Activated naive CD8-positive, alpha-beta T cell (primary cell): ENCODE measurements around the gene SLC33A1.

Experiments
- H3K27ac Mint-ChIP-seq: one replicate; pipeline ENCODE4 v1.8.0; 2021; ENCODE audit warnings: mixed read lengths
- H3K27me3 Mint-ChIP-seq: one replicate; pipeline ENCODE4 v1.8.0; 2021; ENCODE audit warnings: mixed read lengths
- H3K36me3 Mint-ChIP-seq: one replicate; pipeline ENCODE4 v1.8.0; 2021; ENCODE audit warnings: mixed read lengths
- H3K4me1 Mint-ChIP-seq: one replicate; pipeline ENCODE4 v1.8.0; 2021; ENCODE audit warnings: low read depth, mixed read lengths
- H3K4me3 Mint-ChIP-seq: one replicate; pipeline ENCODE4 v1.8.0; 2021; ENCODE audit warnings: mild to moderate bottlenecking, mixed read lengths
- H3K9me3 Mint-ChIP-seq: one replicate; pipeline ENCODE4 v1.8.0; 2021; ENCODE audit warnings: low read depth, mixed read lengths

Gene SLC33A1

DNA sequence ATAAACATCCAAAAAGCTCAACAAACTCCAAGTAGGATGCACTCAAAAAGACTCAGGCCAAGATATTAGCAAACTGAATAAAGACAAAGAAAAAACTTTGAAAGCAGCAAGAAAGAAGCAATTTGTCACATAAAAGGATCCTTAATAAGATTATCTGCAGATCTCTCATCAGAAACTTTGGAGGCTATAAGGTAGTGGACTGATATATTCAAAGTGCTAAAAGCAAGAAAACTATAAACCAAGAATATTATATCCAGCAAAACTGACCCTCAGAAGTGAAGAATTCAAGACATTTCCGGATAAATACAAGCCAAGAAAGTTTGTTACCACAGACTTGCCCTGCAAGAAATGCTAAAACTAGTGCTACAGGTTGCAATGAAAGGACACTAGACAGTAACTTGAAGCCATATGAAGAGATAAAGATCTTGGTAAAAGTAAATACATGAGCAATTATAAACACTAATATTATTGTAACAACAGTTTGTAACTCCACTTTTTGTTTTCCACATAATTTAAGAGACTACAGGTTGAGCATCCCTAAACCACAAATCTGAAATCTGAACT, 71.8 kb downstream of the SLC33A1 start:
- H3K4me3 Mint-ChIP-seq: no peak overlapping the region

DNA sequence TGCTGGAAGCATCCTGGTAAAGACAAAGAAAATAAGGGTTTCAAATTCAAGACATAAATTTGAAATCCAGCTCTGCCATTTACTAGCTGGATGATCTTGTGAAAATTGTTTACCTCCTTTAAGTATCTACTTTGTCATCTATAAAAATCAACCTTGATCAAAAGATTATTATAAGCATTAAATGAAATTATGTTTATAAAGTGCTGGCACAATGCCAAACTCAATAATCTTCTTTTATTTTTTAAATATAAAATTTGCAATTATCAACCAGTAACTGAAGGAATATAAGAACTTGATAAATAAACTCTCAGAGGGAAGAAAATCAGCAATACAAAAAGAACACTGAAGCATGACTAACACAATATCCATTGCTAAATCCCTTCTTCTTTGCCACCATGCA, 73.9 kb downstream of the SLC33A1 start:
- Mint-ChIP-seq H3K36me3 (peaks cover 21% of the 10 kb centered on the region), H3K4me3 (no peak overlapping the region), H3K9me3 (peaks cover 8% of the 10 kb centered on the region), H3K27ac (no peak overlapping the region), H3K4me1 (peaks cover under 1% of the 10 kb centered on the region), H3K27me3 (no peaks in the 10 kb centered on the region)

More for the DNA sequence above, 71.8 kb downstream of the SLC33A1 start:
- peaks cover 14% of the 10 kb centered on the region for H3K4me1 Mint-ChIP-seq
- H3K27me3 Mint-ChIP-seq: no peaks in the 10 kb centered on the region
- peaks cover 19% of the 10 kb centered on the region for H3K36me3 Mint-ChIP-seq
- no peak overlapping the region for H3K27ac Mint-ChIP-seq
- peaks cover 8% of the 10 kb centered on the region for H3K9me3 Mint-ChIP-seq

DNA sequence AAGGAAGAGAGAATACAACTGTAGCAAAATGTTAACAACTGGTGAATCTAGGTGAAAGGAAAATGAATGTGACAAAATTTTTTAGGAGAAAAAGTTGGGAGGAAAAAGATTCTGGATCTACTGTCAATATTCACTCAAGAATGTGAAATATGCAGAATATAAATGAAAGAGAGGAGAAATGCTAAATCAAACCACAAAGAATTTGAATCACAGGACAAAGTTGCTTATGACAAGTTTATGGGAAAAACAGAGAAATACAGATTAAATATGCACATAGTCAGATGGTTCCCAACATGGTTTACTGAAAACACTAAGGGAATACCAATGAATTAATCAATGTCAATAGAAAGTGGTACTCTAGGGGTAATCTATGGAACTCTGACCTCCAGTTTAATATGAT, 75.8 kb downstream of the SLC33A1 start:
- Mint-ChIP-seq H3K4me3 (no peak overlapping the region), H3K4me1 (no peaks in the 10 kb centered on the region), H3K9me3 (peaks cover 8% of the 10 kb centered on the region), H3K36me3 (peaks cover 34% of the 10 kb centered on the region), H3K27me3 (no peaks in the 10 kb centered on the region), H3K27ac (no peak overlapping the region)

DNA sequence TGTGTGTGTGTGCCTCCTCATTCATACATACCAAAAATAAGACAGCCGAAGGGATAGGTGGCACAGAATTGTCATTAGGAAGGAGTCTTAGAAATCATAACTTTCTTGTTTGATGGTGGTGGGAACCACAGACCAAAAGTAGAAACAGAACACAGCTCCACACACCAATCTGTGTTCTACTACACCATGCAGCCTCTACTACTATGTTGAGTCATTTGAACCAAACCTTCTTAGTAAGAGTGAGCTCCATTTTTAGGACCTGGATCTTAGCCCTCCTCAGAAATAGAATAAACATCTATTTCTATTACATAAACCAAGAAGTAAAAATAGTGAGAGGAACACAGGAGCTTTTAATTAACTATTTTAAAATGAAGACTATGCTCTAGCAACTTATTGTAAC, 81.4 kb downstream of the SLC33A1 start:
- H3K36me3 Mint-ChIP-seq: peaks cover 28% of the 10 kb centered on the region
- no peaks in the 10 kb centered on the region for H3K4me1 Mint-ChIP-seq
- no peak overlapping the region for H3K4me3 Mint-ChIP-seq
- no peak overlapping the region for H3K27ac Mint-ChIP-seq
- H3K9me3 Mint-ChIP-seq: no peaks in the 10 kb centered on the region
- H3K27me3 Mint-ChIP-seq: no peaks in the 10 kb centered on the region

DNA sequence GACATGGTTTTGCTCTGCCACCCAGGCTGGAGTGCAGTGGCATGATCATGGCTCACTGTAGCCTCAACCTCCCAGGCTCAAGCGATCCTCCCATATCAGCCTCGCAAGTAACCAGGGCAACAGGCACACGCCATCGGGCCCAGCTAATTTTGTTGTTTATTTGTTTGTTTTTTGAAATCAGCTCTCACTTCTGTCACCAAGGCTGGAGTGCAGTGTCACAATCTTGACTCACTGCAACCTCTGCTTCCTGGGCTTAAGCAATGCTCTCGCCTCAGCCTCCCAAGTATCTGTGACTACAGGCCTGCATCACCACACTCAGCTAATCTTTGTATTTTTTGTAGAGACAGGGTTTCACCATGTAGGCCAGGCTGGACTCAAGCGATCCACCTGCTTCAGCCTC, 83.1 kb downstream of the SLC33A1 start:
- Mint-ChIP-seq H3K4me3 (no peak overlapping the region), H3K36me3 (peaks cover 28% of the 10 kb centered on the region), H3K9me3 (no peaks in the 10 kb centered on the region), H3K27me3 (no peaks in the 10 kb centered on the region), H3K4me1 (no peaks in the 10 kb centered on the region), H3K27ac (no peak overlapping the region)
